ENCODE data around the gene PSMD11. TPM values are rescaled to one million over a fixed set of nuclear protein-coding genes. Genes with fewer than 3 reads are reported as not detected.

PSMD11 gene
- total RNA-seq, 1 donor from 2014 or later, result 74.2 TPM

GRCh38 chr17:32528825-32529224 is 84.5 kb downstream of the PSMD11 start:
- no peak for FAIRE-seq
- no peak for TF ChIP-seq CTCF (IDR thresholded peaks at IDR 0.05; ENCODE audit: insufficient read depth, low read length, severe bottlenecking)
- no peaks in the 10 kb centered on the region for H3K27me3 ChIP-seq (ENCODE audit: control insufficient read depth, insufficient read depth, low read length)
- peaks cover 2% of the 10 kb centered on the region for H3K36me3 ChIP-seq (ENCODE audit: control insufficient read depth, insufficient read depth, low read length)
- no peak for DNase-seq (ENCODE audit: low read depth)
- H3K4me3 ChIP-seq (ENCODE audit: low read depth, low read length), result no peak overlapping the region

- H3K36me3 ChIP-seq (ENCODE audit: control insufficient read depth, insufficient read depth, low read length), result peaks cover 2% of the 10 kb centered on the region
- no peaks in the 10 kb centered on the region for H3K27me3 ChIP-seq (ENCODE audit: control insufficient read depth, insufficient read depth, low read length)
- TF ChIP-seq CTCF (IDR thresholded peaks at IDR 0.05; ENCODE audit: insufficient read depth, low read length, severe bottlenecking), result no peak
- FAIRE-seq, result no peak
- no peak for DNase-seq (ENCODE audit: low read depth)
- no peak overlapping the region for H3K4me3 ChIP-seq (ENCODE audit: low read depth, low read length)
Measured at GRCh38 chr17:32529604-32530003, 85.3 kb downstream of the PSMD11 start.

Other genes with a start within 250 kb of the PSMD11 start
- not detected in 2 replicates for gene RHBDL3, start 178.7 kb upstream of the PSMD11 start, total RNA-seq
- gene C17orf75, start 102.3 kb upstream of the PSMD11 start, total RNA-seq, result 16.8 and 28.0 TPM in 2 replicates
- gene ZNF207, start 94.4 kb upstream of the PSMD11 start, total RNA-seq, result 58.7 and 64.1 TPM in 2 replicates
- gene CDK5R1, start 42.5 kb downstream of the PSMD11 start, total RNA-seq, result 2.9 and 5.5 TPM in 2 replicates